Left ventricle myocardium inferior (tissue), 1 donor: ENCODE results near the gene DAZL. TPM values are rescaled to one million over a fixed set of nuclear protein-coding genes. Genes with fewer than 3 reads are reported as not detected.

Experiments
- DNase-seq: peaks from one replicate; pipeline ENCODE4 v3.0.0-alpha.2; 2020
- H3K27ac ChIP-seq: fragments of 200-600 bp; replicated peaks from 2 replicates; pipeline ENCODE4 v1.8.0; 2021
- H3K27me3 ChIP-seq: fragments of 200-600 bp; 2 replicates; pipeline ENCODE4 v1.8.0; 2021; ENCODE audit warnings: low read depth
- H3K36me3 ChIP-seq: fragments of 200-600 bp; 2 replicates; pipeline ENCODE4 v1.8.0; 2021
- H3K4me1 ChIP-seq: fragments of 200-600 bp; 2 replicates; pipeline ENCODE4 v1.8.0; 2021
- H3K4me3 ChIP-seq: fragments of 200-600 bp; 2 replicates; pipeline ENCODE4 v1.8.0; 2021; ENCODE audit warnings: mild to moderate bottlenecking, moderate library complexity
- H3K9me3 ChIP-seq: fragments of 200-600 bp; replicated peaks from 2 replicates; pipeline ENCODE4 v1.8.0; 2021
- CTCF ChIP-seq: fragments of 200-600 bp; IDR thresholded peaks from 2 replicates; pipeline ENCODE4 v1.8.0; 2021; ENCODE audit warnings: antibody characterized with exemption, mild to moderate bottlenecking, borderline replicate concordance
- intact Hi-C: fragments of 100-400 bp; cut with micrococcal nuclease; formaldehyde crosslinking; loops from one replicate; pipeline ENCODE4 v1.11.0; 2022
- long read RNA-seq: library from polyadenylated mRNA; unstranded; transcript quantifications from one replicate; pipeline ENCODE4 v2.0.0, GENCODE V29; 2021
- total RNA-seq: library from RNA; stranded (reverse); fragmentation: NEBNext Ultra II Directional; extraction: Animal tissue kit (Norgen Biotek cat#: 25700); gene quantifications from one replicate; pipeline ENCODE4 v1.2.1, GENCODE V29; 2021
- donor health status: DM: no; HTN: yes; CAD: no; lungs with severe emphysema.

The DAZL gene
- total RNA-seq = not detected
- long read RNA-seq = 0 reads

- TF ChIP-seq CTCF = no peak
- Histone ChIP-seq H3K27ac (no peak within 1 kb of the TSS), H3K9me3 (no peaks in the 10 kb centered on the region), H3K4me1 (peaks cover 7% of the 10 kb centered on the region), H3K27me3 (no peaks in the 10 kb centered on the region), H3K36me3 (no peaks in the 10 kb centered on the region), H3K4me3 (no peak within 1 kb of the TSS)
- DNase-seq = no peak
- intact Hi-C loops = loop anchor here (5.0 to 10.0 kb wide), 2 partner anchors 430 to 627 kb away; no protein-coding TSS in a partner anchor
Observed at GRCh38 chr3:16604887-16605602, at the start of gene DAZL. Gene DAZL, minus strand, starts transcription at chr3:16605423. Its CDS starts 218 bp downstream, at chr3:16605205.

GRCh38 chr3:16654976-16655375 lies 49.8 kb upstream of the DAZL start:
- H3K27ac ChIP-seq = no peak overlapping the region
- no peak overlapping the region for H3K4me3 ChIP-seq
- intact Hi-C loops = no loop called here
- no peaks in the 10 kb centered on the region for H3K4me1 ChIP-seq
- no peaks in the 10 kb centered on the region for H3K9me3 ChIP-seq
- H3K27me3 ChIP-seq = no peaks in the 10 kb centered on the region
- no peaks in the 10 kb centered on the region for H3K36me3 ChIP-seq
- no peak for DNase-seq
- no peak for TF ChIP-seq CTCF

- no peaks in the 10 kb centered on the region for H3K9me3 ChIP-seq
- H3K27ac ChIP-seq = no peak overlapping the region
- no peaks in the 10 kb centered on the region for H3K27me3 ChIP-seq
- no peaks in the 10 kb centered on the region for H3K36me3 ChIP-seq
- no peak for DNase-seq
- H3K4me3 ChIP-seq = no peak overlapping the region
- no peaks in the 10 kb centered on the region for H3K4me1 ChIP-seq
- TF ChIP-seq CTCF = no peak
- intact Hi-C loops = no loop called here
Observed at GRCh38 chr3:16653712-16654111, 48.5 kb upstream of the DAZL start.

GRCh38 chr3:16647668-16648067 lies 42.4 kb upstream of the DAZL start:
- TF ChIP-seq CTCF = no peak
- DNase-seq = no peak
- intact Hi-C loops = no loop called here
- Histone ChIP-seq H3K27me3 (no peaks in the 10 kb centered on the region), H3K4me1 (no peaks in the 10 kb centered on the region), H3K27ac (no peak overlapping the region), H3K9me3 (no peaks in the 10 kb centered on the region), H3K36me3 (no peaks in the 10 kb centered on the region), H3K4me3 (no peak overlapping the region)

GRCh38 chr3:16639806-16640205 lies 34.6 kb upstream of the DAZL start:
- no peak for TF ChIP-seq CTCF
- Histone ChIP-seq H3K27me3 (no peaks in the 10 kb centered on the region), H3K4me1 (no peaks in the 10 kb centered on the region), H3K4me3 (no peak overlapping the region), H3K9me3 (no peaks in the 10 kb centered on the region), H3K36me3 (no peaks in the 10 kb centered on the region), H3K27ac (no peak overlapping the region)
- intact Hi-C loops = no loop called here
- DNase-seq = no peak
